Psoas muscle (tissue), 8 donors: ENCODE measurements around the gene ZNF766. TPM values are rescaled to one million over a fixed set of nuclear protein-coding genes. Genes with fewer than 3 reads are reported as not detected.
A peak's percentile ranks its signal among the peaks of the same experiment; 100 is the strongest.

ENCODE experiments used
- ATAC-seq, 4 donors: fragments of 200-7000 bp; cut with Tn5 transposase; one replicate each; pipeline ENCODE4 v1.9.1; 2020; ENCODE audit warnings: moderate library complexity in 3 of 4, mild to moderate bottlenecking in 2 of 4
- DNase-seq, 2 donors: peaks; one replicate each; pipeline ENCODE4 v3.0.0-alpha.2; 2020
- H3K27ac ChIP-seq: fragments of 200-600 bp; one replicate; pipeline ENCODE4 v1.8.0; 2022
- H3K27me3 ChIP-seq, 3 donors: fragments of 200-600 bp in 1 of 3; one replicate each; pipeline versions ENCODE4 v1.6.1 to v1.8.0; 2013 to 2022; ENCODE audit warnings: low read length in 2 of 3, mild to moderate bottlenecking in 2 of 3, moderate library complexity in 1 of 3; ENCODE audit not compliant: insufficient read depth in 3 of 3
- H3K36me3 ChIP-seq, 2 donors: fragments of 200-600 bp in 1 of 2; one replicate each; pipeline versions ENCODE4 v1.6.1 to v1.8.0; 2013 to 2022; ENCODE audit warnings: low read depth in 1 of 2, mild to moderate bottlenecking in 1 of 2, moderate library complexity in 1 of 2; ENCODE audit not compliant: insufficient read depth in 1 of 2
- H3K4me1 ChIP-seq: fragments of 200-600 bp; one replicate; pipeline ENCODE4 v1.8.0; 2022
- H3K4me3 ChIP-seq: fragments of 200-600 bp; one replicate; pipeline ENCODE4 v1.8.0; 2022; ENCODE audit warnings: mild to moderate bottlenecking
- H3K9me3 ChIP-seq: fragments of 200-600 bp; one replicate; pipeline ENCODE4 v1.8.0; 2022
- CTCF ChIP-seq: fragments of 200-600 bp; IDR thresholded peaks from one replicate; pipeline ENCODE4 v1.8.0; 2022; ENCODE audit warnings: antibody characterized with exemption
- WGBS, 3 donors: extraction: QIAGEN DNeasy Blood & Tissue Kit; methylation state at CpG; one replicate each; pipeline versions ENCODE4 v1.1.6 to v1.1.7; 2013; 5-methylcytosine and 5-hydroxymethylcytosine counted together
- intact Hi-C, 2 donors: fragments of 100-400 bp; cut with DNase I; formaldehyde crosslinking; loops; one replicate each; pipeline versions ENCODE4 v1.11.0 to v1.14.2; 2022
- polyA plus RNA-seq, 3 donors: library from polyadenylated mRNA; stranded (reverse); fragments of 200-250 nt; gene quantifications; one replicate each; pipeline ENCODE4 v1.2.3, GENCODE V29; 2013
- total RNA-seq, 4 donors: library from RNA; stranded (reverse); fragmentation: NEBNext Ultra II Directional in 2 of 4; extraction: Animal tissue kit (Norgen Biotek cat#: 25700) in 2 of 4; gene quantifications; one replicate each; pipeline versions ENCODE4 v1.2.1 to v1.2.4, GENCODE V29; 2021 to 2023
- donor health status: healthy with polysubstance abuse.
- donor health status: DM: no; HTN: no; CAD: no; lungs with moderate emphysema.
- donor health status: Bipolar disorder and iron deficiency.
- donor health status: healthy.
- donor health status: DM: yes; HTN: yes; CAD: no.
- donor health status: DM: no; HTN: no; CAD: no.
- donor health status: DM: no; HTN: no; CAD: no.
- donor health status: DM: yes; HTN: yes; CAD: no.

ZNF766 gene
- total and polyA plus RNA-seq, 7 donors = 3.6 to 10.7 (median 7.3) TPM

- H3K4me1 ChIP-seq = no peaks in the 10 kb centered on the region
- ATAC-seq = no peak
- TF ChIP-seq CTCF = no peak
- WGBS, 3 donors = 88 to 94% (median 93%) methylated on average over 5 of the region's 5 CpGs
- no peak overlapping the region for H3K27ac ChIP-seq
- intact Hi-C loops = no loop called here
- DNase-seq = no peak
- H3K4me3 ChIP-seq = no peak overlapping the region
- peaks cover 20 to 100% of the 10 kb centered on the region in 2 donors for H3K36me3 ChIP-seq
- H3K27me3 ChIP-seq = no peaks in the 10 kb centered on the region
- H3K9me3 ChIP-seq = no peaks in the 10 kb centered on the region
These were observed 45.2 kb upstream of the ZNF766 start for GRCh38 chr19:52224211-52224610.

- Histone ChIP-seq H3K9me3 (no peaks in the 10 kb centered on the region), H3K27ac (no peak overlapping the region), H3K27me3 (no peaks in the 10 kb centered on the region), H3K4me1 (no peaks in the 10 kb centered on the region), H3K36me3 (peaks cover 13 to 92% of the 10 kb centered on the region in 2 donors), H3K4me3 (no peak overlapping the region)
- DNase-seq (no peak), ATAC-seq (no peak)
- intact Hi-C loops = no loop called here
- TF ChIP-seq CTCF = no peak
- WGBS, 3 donors = 83 to 89% (median 87%) methylated on average over 4 of the region's 4 CpGs
These were observed 42.7 kb upstream of the ZNF766 start for GRCh38 chr19:52226652-52227051.

- TF ChIP-seq CTCF = no peak
- Histone ChIP-seq H3K4me1 (no peaks in the 10 kb centered on the region), H3K36me3 (peaks cover 13 to 85% of the 10 kb centered on the region in 2 donors), H3K9me3 (no peaks in the 10 kb centered on the region), H3K27me3 (no peaks in the 10 kb centered on the region), H3K27ac (no peak overlapping the region), H3K4me3 (no peak overlapping the region)
- intact Hi-C loops = no loop called here
- ATAC-seq (peak in 3 of 4 donors; percentile 15 to 17 (median 16)), DNase-seq (no peak)
- 60 to 77% (median 62%) methylated on average over 10 of the region's 10 CpGs for WGBS, 3 donors
These were observed 42.0 kb upstream of the ZNF766 start for GRCh38 chr19:52227196-52227940.

- no peaks in the 10 kb centered on the region for H3K9me3 ChIP-seq
- DNase-seq = no peak
- TF ChIP-seq CTCF = no peak
- WGBS, 3 donors = 81 to 86% (median 82%) methylated on average over 5 of the region's 5 CpGs
- H3K4me3 ChIP-seq = no peak overlapping the region
- ATAC-seq = no peak
- H3K4me1 ChIP-seq = no peaks in the 10 kb centered on the region
- H3K36me3 ChIP-seq = peaks cover 13 to 79% of the 10 kb centered on the region in 2 donors
- intact Hi-C loops = no loop called here
- no peak overlapping the region for H3K27ac ChIP-seq
- H3K27me3 ChIP-seq = no peaks in the 10 kb centered on the region
These were observed 41.4 kb upstream of the ZNF766 start for GRCh38 chr19:52227980-52228379.

GRCh38 chr19:52229524-52229923, 39.9 kb upstream of the ZNF766 start:
- Histone ChIP-seq H3K4me3 (no peak overlapping the region), H3K36me3 (peaks cover 11 to 63% of the 10 kb centered on the region in 2 donors), H3K4me1 (no peaks in the 10 kb centered on the region), H3K9me3 (no peaks in the 10 kb centered on the region), H3K27me3 (no peaks in the 10 kb centered on the region), H3K27ac (no peak overlapping the region)
- no peak for ATAC-seq
- WGBS, 3 donors = 86 to 87% (median 87%) methylated on average over 6 of the region's 6 CpGs
- no peak for TF ChIP-seq CTCF
- no peak for DNase-seq
- intact Hi-C loops = no loop called here
